ENCODE data around the gene MTCL3.

Gene MTCL3

DNA sequence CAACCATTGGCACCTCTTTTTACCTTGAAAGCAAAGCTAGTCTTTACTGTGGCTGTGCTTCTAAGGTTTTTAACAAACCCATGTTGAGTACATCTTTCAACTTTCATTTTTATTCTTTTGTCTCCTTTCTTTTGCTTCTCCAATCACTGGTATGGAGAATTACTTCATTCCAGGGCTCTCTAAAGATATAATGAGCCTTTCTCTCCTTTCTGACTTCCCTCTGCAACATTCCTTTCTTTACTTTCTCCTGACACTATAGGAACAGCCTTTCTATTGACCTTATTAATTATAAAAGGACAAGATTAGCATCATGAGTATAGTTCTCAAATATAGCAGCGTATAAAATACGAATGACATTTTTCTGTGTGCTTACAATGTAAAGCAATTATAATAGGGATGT is 36.8 kb downstream of the MTCL3 start:
- H3K4me2 ChIP-seq (ENCODE audit: low read depth, low read length, poor library complexity, severe bottlenecking): no peak overlapping the region

DNA sequence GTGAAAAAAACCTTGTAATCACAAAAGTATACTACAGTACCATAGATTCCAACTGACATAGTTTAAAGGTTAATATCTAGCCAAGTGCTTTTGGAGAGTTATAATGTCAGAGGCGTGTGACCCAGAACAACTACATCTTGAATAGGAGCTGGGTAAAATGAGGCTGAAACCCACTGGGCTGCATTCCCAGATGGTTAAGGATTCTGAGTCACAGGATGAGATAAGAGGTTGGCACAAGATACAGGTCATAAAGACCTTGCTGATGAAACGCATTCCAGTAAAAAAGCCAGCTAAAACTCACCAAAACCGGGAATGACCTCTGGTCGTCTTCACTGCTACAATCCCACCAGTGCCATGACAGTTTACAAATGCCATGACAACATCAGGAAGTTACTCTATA is 37.5 kb downstream of the MTCL3 start:
- H3K9me3 ChIP-seq (ENCODE audit: insufficient read depth, low read length): no peaks in the 10 kb centered on the region
- no peak overlapping the region for H3K27ac ChIP-seq (ENCODE audit: low read depth, low read length)
- no peak overlapping the region for H3K9ac ChIP-seq (ENCODE audit: low read length)
- no peaks in the 10 kb centered on the region for H3K36me3 ChIP-seq (ENCODE audit: low read length)
- H3K27me3 ChIP-seq (ENCODE audit: low read length): no peaks in the 10 kb centered on the region
- no peak overlapping the region for H3K4me3 ChIP-seq (ENCODE audit: insufficient read depth, low read length, poor library complexity, severe bottlenecking)
- H3K9me2 ChIP-seq (replicated peaks; ENCODE audit: insufficient read depth, low read length): no peaks in the 10 kb centered on the region
- no peak overlapping the region for H3K4me2 ChIP-seq (ENCODE audit: low read depth, low read length, poor library complexity, severe bottlenecking)
- H2AFZ ChIP-seq (ENCODE audit: low read depth, low read length, severe bottlenecking): no peak overlapping the region
- no peaks in the 10 kb centered on the region for H3F3A ChIP-seq (ENCODE audit: insufficient read depth)
- TF ChIP-seq, protein P1, sequence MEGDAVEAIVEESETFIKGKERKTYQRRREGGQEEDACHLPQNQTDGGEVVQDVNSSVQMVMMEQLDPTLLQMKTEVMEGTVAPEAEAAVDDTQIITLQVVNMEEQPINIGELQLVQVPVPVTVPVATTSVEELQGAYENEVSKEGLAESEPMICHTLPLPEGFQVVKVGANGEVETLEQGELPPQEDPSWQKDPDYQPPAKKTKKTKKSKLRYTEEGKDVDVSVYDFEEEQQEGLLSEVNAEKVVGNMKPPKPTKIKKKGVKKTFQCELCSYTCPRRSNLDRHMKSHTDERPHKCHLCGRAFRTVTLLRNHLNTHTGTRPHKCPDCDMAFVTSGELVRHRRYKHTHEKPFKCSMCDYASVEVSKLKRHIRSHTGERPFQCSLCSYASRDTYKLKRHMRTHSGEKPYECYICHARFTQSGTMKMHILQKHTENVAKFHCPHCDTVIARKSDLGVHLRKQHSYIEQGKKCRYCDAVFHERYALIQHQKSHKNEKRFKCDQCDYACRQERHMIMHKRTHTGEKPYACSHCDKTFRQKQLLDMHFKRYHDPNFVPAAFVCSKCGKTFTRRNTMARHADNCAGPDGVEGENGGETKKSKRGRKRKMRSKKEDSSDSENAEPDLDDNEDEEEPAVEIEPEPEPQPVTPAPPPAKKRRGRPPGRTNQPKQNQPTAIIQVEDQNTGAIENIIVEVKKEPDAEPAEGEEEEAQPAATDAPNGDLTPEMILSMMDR (IDR thresholded peaks at IDR 0.05; ENCODE audit: insufficient read depth, low read length, poor library complexity, severe bottlenecking): no peak
- TF ChIP-seq EZH2phosphoT487 (conservative IDR thresholded peaks at IDR 0.05; ENCODE audit: low read length): no peak
- H3K79me2 ChIP-seq (ENCODE audit: insufficient read depth, low read length): no peaks in the 10 kb centered on the region
- H4K20me1 ChIP-seq (ENCODE audit: low read depth, low read length): no peaks in the 10 kb centered on the region; the same call in 1 of the 2 replicates

More for the DNA sequence above, 36.8 kb downstream of the MTCL3 start:
- no peak overlapping the region for H3K27ac ChIP-seq (ENCODE audit: low read depth, low read length)
- H3K4me3 ChIP-seq (ENCODE audit: insufficient read depth, low read length, poor library complexity, severe bottlenecking): no peak overlapping the region
- no peaks in the 10 kb centered on the region for H3K9me3 ChIP-seq (ENCODE audit: insufficient read depth, low read length)
- no peaks in the 10 kb centered on the region for H3K27me3 ChIP-seq (ENCODE audit: low read length)
- H3F3A ChIP-seq (ENCODE audit: insufficient read depth): no peaks in the 10 kb centered on the region
- H3K36me3 ChIP-seq (ENCODE audit: low read length): no peaks in the 10 kb centered on the region
- no peak overlapping the region for H3K9ac ChIP-seq (ENCODE audit: low read length)
- TF ChIP-seq EZH2phosphoT487 (conservative IDR thresholded peaks at IDR 0.05; ENCODE audit: low read length): no peak
- TF ChIP-seq, protein P1 (IDR thresholded peaks at IDR 0.05; ENCODE audit: insufficient read depth, low read length, poor library complexity, severe bottlenecking): no peak
- H2AFZ ChIP-seq (ENCODE audit: low read depth, low read length, severe bottlenecking): no peak overlapping the region
- H3K9me2 ChIP-seq (replicated peaks; ENCODE audit: insufficient read depth, low read length): no peaks in the 10 kb centered on the region
- no peaks in the 10 kb centered on the region for H3K79me2 ChIP-seq (ENCODE audit: insufficient read depth, low read length)
- H4K20me1 ChIP-seq (ENCODE audit: low read depth, low read length): no peaks in the 10 kb centered on the region; the same call in 1 of the 2 replicates

DNA sequence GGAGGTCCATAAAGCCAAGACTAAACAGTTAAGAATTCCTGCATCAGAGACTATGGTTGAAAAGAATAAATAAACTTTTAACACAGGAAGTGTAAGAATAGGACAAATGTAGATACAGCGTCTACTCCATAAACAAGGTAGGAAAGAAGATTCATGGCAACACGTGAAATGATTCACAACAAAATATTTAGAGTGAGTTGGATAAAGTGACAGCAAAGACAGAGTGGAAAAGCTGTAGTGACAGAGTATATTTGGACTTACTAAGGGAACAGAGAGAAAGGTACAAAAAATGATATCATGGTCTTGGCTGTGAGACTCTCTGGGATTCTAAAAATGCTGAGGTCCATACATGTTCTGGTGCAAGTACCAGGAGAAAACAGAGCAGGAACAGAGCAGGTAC is 38.0 kb downstream of the MTCL3 start:
- Histone ChIP-seq H4K20me1 (ENCODE audit: low read depth, low read length) (no peaks in the 10 kb centered on the region; the same call in 1 of the 2 replicates), H3K27me3 (ENCODE audit: low read length) (no peaks in the 10 kb centered on the region), H3F3A (ENCODE audit: insufficient read depth) (no peaks in the 10 kb centered on the region), H3K27ac (ENCODE audit: low read depth, low read length) (no peak overlapping the region), H3K9me2 (replicated peaks; ENCODE audit: insufficient read depth, low read length) (no peaks in the 10 kb centered on the region), H3K9ac (ENCODE audit: low read length) (no peak overlapping the region), H3K9me3 (ENCODE audit: insufficient read depth, low read length) (no peaks in the 10 kb centered on the region), H3K4me3 (ENCODE audit: insufficient read depth, low read length, poor library complexity, severe bottlenecking) (no peak overlapping the region), H3K36me3 (ENCODE audit: low read length) (no peaks in the 10 kb centered on the region), H3K4me2 (ENCODE audit: low read depth, low read length, poor library complexity, severe bottlenecking) (no peak overlapping the region), H3K79me2 (ENCODE audit: insufficient read depth, low read length) (no peaks in the 10 kb centered on the region), H2AFZ (ENCODE audit: low read depth, low read length, severe bottlenecking) (no peak overlapping the region)
- TF ChIP-seq, protein P1 (IDR thresholded peaks at IDR 0.05; ENCODE audit: insufficient read depth, low read length, poor library complexity, severe bottlenecking): no peak
- no peak for TF ChIP-seq EZH2phosphoT487 (conservative IDR thresholded peaks at IDR 0.05; ENCODE audit: low read length)

Measured in SU-DHL-6 (cell line).